ENCODE measurements around the gene STXBP2. TPM values are rescaled to one million over a fixed set of nuclear protein-coding genes. Genes with fewer than 3 reads are reported as not detected.
A peak's percentile ranks its signal among the peaks of the same experiment; 100 is the strongest.

The STXBP2 gene
- total RNA-seq, 4 donors from 2014 or later, result 29.7 to 46.1 (median 37.7) TPM

DNA sequence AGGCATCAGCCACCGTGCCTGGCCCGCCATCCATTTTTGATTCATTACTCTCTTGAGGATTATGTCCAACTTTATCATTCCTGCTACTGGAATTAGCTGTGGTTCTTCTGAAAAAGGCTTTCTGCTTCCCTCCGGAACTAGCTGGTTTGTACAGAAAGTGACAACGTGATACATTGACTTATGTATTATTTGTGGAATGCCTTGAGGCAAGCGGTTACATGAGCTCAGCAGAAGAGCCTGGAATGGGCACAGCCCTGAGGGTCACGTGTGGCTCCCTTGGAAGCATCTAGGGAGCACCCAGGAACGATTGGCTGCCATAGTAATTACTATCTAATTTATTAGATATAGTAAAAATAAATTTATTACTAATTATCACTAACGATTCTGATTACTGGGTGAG, 17.5 kb downstream of the STXBP2 start:
- ATAC-seq (ENCODE audit: low FRiP score), result no peak
- no peak for DNase-seq (ENCODE audit: low spot score)
- TF ChIP-seq, protein P1, sequence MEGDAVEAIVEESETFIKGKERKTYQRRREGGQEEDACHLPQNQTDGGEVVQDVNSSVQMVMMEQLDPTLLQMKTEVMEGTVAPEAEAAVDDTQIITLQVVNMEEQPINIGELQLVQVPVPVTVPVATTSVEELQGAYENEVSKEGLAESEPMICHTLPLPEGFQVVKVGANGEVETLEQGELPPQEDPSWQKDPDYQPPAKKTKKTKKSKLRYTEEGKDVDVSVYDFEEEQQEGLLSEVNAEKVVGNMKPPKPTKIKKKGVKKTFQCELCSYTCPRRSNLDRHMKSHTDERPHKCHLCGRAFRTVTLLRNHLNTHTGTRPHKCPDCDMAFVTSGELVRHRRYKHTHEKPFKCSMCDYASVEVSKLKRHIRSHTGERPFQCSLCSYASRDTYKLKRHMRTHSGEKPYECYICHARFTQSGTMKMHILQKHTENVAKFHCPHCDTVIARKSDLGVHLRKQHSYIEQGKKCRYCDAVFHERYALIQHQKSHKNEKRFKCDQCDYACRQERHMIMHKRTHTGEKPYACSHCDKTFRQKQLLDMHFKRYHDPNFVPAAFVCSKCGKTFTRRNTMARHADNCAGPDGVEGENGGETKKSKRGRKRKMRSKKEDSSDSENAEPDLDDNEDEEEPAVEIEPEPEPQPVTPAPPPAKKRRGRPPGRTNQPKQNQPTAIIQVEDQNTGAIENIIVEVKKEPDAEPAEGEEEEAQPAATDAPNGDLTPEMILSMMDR (IDR thresholded peaks at IDR 0.05), result no peak

DNA sequence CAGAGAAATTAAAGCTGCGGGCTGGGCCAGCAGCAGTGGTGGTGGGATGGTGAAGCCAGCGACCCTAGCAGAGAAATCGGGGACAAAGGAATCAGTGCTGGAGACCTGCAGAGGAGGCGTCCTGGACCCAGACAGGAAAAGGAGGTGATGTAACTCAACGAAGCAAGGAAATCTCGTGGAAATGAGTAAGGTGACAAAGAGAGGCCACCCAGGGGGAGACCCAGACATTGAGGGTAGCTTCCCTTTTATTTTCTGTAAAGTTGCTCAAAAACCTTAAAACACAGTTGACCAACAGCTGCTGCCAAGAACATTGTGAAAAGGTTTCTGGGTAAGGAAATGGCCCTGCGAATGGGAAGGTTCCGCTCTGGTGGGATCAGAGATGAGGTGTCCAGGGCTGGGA, 18.7 kb downstream of the STXBP2 start:
- DNase-seq (ENCODE audit: low spot score) (no peak), ATAC-seq (ENCODE audit: low FRiP score) (no peak)
- TF ChIP-seq, protein P1 (IDR thresholded peaks at IDR 0.05), result no peak

DNA sequence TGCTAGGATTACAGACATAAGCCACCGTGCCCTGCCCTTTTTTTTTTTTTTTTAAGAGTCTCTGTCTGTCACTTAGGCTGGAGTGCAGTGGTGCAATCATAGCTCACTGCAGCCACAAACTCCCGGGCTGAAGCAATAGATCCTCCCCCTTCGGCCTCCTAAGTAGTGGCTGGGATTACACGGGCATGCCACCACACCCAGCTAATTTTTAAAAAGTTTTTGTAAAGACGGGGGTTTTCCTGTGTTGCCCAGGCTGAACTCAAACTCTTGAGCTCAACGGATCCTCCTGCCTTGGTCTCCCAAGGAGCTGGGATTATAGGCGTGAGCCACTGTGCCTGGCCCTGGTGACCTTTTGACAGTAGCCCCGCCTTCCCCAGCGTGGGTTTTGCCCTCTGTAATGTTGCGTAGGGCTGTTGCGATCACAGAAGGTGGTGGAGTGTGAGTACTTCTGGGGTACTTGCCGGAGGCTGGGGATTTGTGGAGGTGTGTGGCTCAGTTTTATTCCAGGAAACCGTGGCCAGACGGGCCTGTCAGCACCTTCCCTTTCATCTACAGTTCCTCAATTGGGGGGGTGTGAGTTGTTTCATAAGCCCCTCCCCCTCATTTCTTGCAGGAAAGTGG, 20.3 kb downstream of the STXBP2 start:
- DNase-seq (ENCODE audit: low spot score) (no peak), ATAC-seq (ENCODE audit: low FRiP score) (peak; percentile 49)
- TF ChIP-seq, protein P1 (IDR thresholded peaks at IDR 0.05), result no peak

DNA sequence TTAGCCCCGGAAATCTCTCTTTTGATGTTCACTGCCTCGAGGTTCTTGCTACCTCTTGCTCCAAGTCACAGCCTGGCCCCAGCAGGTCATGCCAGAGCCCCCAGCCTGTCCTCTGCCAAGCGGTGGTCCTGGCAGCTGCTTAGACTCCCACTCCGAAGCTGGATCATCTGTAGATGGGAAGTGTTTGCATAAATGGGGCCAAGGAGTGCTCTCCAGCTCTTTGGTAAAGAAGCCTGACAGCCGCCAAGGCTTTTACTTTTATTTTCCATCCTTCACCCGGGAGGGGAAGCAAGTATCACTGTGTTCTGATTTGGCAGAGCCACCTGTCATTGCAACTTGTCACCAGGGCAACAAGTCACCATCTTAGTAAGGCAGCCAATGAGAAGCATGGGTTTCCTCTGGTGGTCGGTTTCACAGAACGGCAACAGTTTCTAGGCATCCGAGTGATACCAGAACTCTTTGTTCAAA, 21.3 kb downstream of the STXBP2 start:
- DNase-seq (ENCODE audit: low spot score) (no peak), ATAC-seq (ENCODE audit: low FRiP score) (no peak)
- TF ChIP-seq, protein P1 (IDR thresholded peaks at IDR 0.05), result no peak

DNA sequence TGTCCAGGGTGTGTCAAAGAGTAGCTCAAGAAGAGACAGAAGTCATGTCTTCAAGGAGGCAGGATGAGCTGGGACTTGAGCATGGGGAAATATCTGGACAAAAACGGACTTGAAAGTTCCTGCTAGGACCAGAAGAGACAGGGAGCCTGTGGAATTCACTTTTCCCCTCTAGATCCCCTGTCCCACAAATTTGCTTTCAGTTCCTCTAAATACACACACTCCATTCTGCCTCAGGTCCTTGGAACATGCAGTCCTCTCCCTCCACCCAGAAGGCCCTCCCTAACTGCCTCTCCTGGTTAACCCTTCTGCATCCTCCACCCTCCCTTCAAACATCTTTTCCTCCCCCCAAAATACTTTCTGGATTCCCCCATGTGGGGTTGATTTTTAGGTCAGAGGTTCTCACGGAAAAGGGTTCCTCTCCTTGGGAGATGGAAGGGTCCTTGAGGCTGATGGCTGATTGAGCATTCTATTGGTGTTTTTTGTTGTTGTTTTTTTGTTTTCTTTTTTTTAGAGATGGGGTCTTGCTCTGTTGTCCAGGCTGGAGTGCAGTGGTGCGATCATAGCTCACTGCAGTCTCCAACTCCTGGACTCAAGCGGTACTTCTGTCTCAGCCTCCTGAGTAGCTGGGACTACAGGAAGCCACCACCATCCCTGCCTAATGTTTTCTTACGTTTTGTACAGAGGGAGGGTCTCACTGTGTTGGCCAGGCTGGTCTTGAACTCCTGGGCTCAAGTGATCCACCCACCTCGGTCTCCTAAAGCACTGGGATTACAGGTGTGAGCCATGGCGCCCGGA, 25.0 kb downstream of the STXBP2 start:
- TF ChIP-seq, protein P1 (IDR thresholded peaks at IDR 0.05), result no peak
- ATAC-seq (ENCODE audit: low FRiP score) (no peak), DNase-seq (ENCODE audit: low spot score) (no peak)

DNA sequence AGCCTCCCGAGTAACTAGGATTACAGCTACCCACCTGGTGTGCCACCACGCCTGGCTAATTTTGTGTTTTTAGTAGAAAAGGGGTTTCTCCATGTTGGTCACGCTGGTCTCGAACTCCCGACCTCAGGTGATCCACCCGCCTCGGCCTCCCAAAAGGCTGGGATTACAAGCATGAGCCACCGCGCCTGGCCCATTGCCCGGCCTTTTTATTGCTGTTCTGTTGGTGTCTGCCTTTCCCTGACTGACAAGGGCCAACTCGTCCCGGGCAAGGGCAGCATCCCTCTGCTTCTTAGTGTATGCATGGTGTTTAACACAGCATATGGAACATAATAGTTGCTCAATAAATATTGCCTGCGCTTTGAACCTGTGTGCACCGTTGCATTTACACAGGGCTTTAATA, 25.7 kb downstream of the STXBP2 start:
- DNase-seq (ENCODE audit: low spot score) (no peak), ATAC-seq (ENCODE audit: low FRiP score) (no peak)
- TF ChIP-seq, protein P1 (IDR thresholded peaks at IDR 0.05), result no peak

DNA sequence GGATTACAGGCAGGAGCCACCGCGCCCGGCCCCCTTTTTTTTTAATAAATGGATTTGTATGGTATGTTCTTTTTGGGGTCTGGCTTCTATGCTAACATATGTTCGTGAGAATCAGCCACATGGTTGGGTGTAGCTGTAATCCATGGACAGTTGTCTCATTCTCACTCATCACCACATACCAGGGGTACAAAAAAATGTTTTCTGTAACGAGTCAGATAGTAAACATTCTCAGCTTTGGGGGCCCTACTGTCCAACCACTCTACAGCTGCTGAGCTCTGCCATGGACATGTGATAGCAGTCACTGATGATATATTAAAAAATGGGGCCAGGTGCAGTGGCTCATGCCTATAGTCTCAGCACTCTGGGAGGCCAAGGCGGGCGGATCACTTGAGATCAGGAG, 26.8 kb downstream of the STXBP2 start:
- TF ChIP-seq, protein P1 (IDR thresholded peaks at IDR 0.05), result no peak
- no peak for DNase-seq (ENCODE audit: low spot score)
- ATAC-seq (ENCODE audit: low FRiP score), result no peak

Data from omental fat pad (tissue), 4 donors.